Measurements from ENCODE around the gene CTRB1. TPM values are rescaled to one million over a fixed set of nuclear protein-coding genes. Genes with fewer than 3 reads are reported as not detected.

The CTRB1 gene
- total and polyA plus RNA-seq, 2 of the 8 experiments (the other 6 are each of a cell fraction or from before 2014, with no cell fraction given) = not detected

DNA sequence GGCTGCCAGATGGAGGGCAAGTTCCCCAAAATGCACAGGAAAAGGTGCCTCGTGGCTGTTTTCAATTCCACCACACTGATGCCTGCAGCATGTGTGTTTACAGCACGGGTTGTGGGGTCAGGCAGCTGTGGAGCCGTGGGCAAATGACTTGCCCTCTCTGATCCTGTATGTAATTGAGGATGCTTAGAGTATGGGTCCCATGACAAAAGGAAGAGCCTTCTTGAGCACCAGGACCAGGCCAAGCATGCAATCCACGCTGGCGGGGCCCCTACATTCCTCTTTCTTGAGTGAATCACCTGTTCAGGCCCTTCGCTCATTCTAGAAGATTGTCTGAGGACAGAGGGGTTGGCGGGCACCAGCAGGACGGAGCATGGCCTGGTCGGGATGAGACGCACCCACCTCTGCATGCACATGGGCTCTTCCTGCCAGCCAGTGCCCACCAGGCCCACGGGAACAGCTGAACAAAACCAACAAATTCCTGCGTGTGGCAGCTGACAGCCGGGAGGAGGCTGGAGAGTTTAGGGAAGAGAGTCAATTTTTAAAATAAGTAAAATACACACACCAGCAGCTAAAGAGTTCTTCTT lies 10.5 kb upstream of the CTRB1 start (continued):
- no peak for TF ChIP-seq POLR2A (IDR thresholded peaks at IDR 0.05; ENCODE audit: control extremely low read depth in 1 of 2, low read depth in 2 of 2, low read length in 2 of 2)
- TF ChIP-seq BACH1 (IDR thresholded peaks at IDR 0.05; ENCODE audit: low read length) = no peak
- TF ChIP-seq SAP30 (IDR thresholded peaks at IDR 0.05; ENCODE audit: insufficient read depth, insufficient replicate concordance, low read length) = no peak
- no peak for TF ChIP-seq EGR1 (IDR thresholded peaks at IDR 0.05; ENCODE audit: borderline replicate concordance, low read depth, low read length)
- TF ChIP-seq SIRT6 (IDR thresholded peaks at IDR 0.05; ENCODE audit: low read length) = no peak
